ENCODE results near the gene HOXA13. TPM values are rescaled to one million over a fixed set of nuclear protein-coding genes. Genes with fewer than 3 reads are reported as not detected.

Gene HOXA13
- total RNA-seq, 4 donors from 2014 or later: not detected

- Histone ChIP-seq H3K36me3 (no peaks in the 10 kb centered on the region), H3K27ac (no peak overlapping the region), H3K27me3 (peaks cover 4 to 89% of the 10 kb centered on the region in 2 donors), H3K9me3 (no peaks in the 10 kb centered on the region), H3K4me3 (peak overlapping the region in 2 of 4 donors; percentile 40 to 44), H3K4me1 (peaks cover 4 to 28% (median 17%) of the 10 kb centered on the region in 4 donors)
- TF ChIP-seq POLR2A (IDR thresholded peaks at IDR 0.05) (no peak), CTCF (IDR thresholded peaks at IDR 0.05) (no peak)
- peak in 2 of 3 donors; percentile 5 to 37 for DNase-seq
These were observed 6.4 kb downstream of the HOXA13 start for GRCh38 chr7:27193335-27194001.

- Histone ChIP-seq H3K27ac (no peak overlapping the region), H3K27me3 (peaks cover 4 to 89% of the 10 kb centered on the region in 2 donors), H3K4me1 (peaks cover 4 to 34% (median 24%) of the 10 kb centered on the region in 4 donors), H3K4me3 (peak overlapping the region; percentile 3 to 44 (median 33)), H3K36me3 (no peaks in the 10 kb centered on the region), H3K9me3 (no peaks in the 10 kb centered on the region)
- DNase-seq: peak in 1 of 3 donors; percentile 56
- TF ChIP-seq CTCF (IDR thresholded peaks at IDR 0.05) (no peak), POLR2A (IDR thresholded peaks at IDR 0.05) (no peak)
These were observed 7.2 kb downstream of the HOXA13 start for GRCh38 chr7:27192546-27193334.

GRCh38 chr7:27191833-27192545 lies 7.9 kb downstream of the HOXA13 start:
- peaks cover 4 to 34% (median 25%) of the 10 kb centered on the region in 4 donors for H3K4me1 ChIP-seq
- no peaks in the 10 kb centered on the region for H3K36me3 ChIP-seq
- peak in 1 of 3 donors; percentile 53 for DNase-seq
- no peak for TF ChIP-seq CTCF (IDR thresholded peaks at IDR 0.05)
- no peak for TF ChIP-seq POLR2A (IDR thresholded peaks at IDR 0.05)
- H3K27me3 ChIP-seq: peaks cover 4 to 87% of the 10 kb centered on the region in 2 donors
- peak overlapping the region in 3 of 4 donors; percentile 26 to 44 (median 40) for H3K4me3 ChIP-seq
- no peaks in the 10 kb centered on the region for H3K9me3 ChIP-seq
- no peak overlapping the region for H3K27ac ChIP-seq

- Histone ChIP-seq H3K27me3 (peaks cover 4 to 85% of the 10 kb centered on the region in 2 donors), H3K4me1 (peaks cover 4 to 34% (median 25%) of the 10 kb centered on the region in 4 donors), H3K4me3 (no peak overlapping the region), H3K27ac (no peak overlapping the region), H3K36me3 (no peaks in the 10 kb centered on the region), H3K9me3 (no peaks in the 10 kb centered on the region)
- TF ChIP-seq POLR2A (IDR thresholded peaks at IDR 0.05) (no peak), CTCF (IDR thresholded peaks at IDR 0.05) (no peak)
- peak in 1 of 3 donors; percentile 33 for DNase-seq
These were observed 8.6 kb downstream of the HOXA13 start for GRCh38 chr7:27191161-27191731.

Measured in Peyer's patch (tissue), 4 donors.